Stimulated activated CD8-positive, alpha-beta memory T cell treated with anti-CD3 and anti-CD28 coated beads, Interleukin-4, amount 100 ng/mL, for 24 hours (primary cell): ENCODE measurements around the gene MRPS35.
"Not testable (repeated sequence)": the region's sequence is repeated elsewhere in the genome, so short reads cannot be mapped to it uniquely, and the experiment has no call there.

Experiments used
- DNase-seq: peaks from one replicate; pipeline ENCODE4 v3.0.0-alpha.2; 2020; ENCODE audit warnings: low read depth

The MRPS35 gene

DNA sequence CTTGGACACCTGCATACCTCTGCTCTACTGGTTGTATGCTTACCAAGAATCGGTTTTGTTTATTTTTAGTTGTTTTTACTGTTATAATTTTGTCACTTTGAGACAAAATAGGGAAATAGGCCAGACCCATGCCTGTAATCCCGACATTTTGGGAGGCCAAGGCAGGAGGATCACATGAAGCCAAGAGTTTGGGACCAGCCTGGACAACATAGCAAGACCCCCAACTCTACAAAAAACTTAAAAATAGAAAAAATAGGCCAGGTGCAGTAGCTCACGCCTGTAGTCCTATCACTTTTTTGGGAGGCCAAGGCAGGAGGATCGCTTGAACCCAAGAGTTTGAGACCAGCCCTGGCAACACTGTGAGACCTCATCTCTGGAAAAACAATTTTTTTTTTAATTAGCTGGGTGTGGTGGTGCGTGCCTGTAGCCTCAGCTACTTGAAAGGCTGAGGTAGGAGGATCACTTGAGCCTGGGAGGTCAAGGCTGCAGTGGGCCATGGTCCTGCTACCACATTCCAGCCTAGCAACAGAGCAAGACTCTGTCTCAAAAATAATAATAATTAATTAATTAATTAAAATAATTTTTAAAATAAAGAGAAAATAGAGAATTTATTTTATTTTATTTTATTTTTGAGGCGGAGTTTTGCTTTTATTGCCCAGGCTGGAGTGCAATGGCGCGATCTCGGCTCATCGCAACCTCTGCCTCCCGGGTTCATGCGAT is 1.3 kb upstream of the MRPS35 start:
- DNase-seq = no peak

DNA sequence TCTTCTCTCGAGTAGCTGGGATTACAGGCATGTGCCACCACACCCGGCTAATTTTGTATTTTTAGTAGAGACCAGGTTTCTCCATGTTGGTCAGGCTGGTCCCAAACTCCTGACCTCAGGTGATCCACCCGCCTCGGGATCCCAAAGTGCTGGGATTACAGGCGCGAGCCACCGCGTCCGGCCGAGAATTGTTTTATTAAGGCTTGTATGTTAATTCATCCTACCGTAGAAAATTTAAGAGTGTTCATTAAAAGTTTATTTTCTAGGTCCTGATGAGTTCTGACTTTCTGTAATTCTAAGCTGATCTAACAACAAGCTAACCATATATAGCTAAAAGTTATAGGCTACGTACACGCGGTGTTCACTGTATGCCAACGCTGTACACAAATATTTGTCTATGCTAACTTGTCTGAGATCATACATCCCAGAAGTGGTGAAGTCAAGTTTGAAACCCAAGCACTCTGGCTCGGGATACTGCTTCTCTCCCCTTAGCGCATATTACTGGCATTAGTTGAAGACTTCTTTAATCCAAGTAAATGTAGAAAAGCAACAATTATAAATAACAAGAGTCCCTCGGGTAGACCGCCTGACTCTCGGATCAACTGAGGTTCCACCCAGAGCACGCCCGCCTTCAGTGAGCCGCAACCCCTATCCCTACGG is 570 bp upstream of the MRPS35 start:
- no peak for DNase-seq

DNA sequence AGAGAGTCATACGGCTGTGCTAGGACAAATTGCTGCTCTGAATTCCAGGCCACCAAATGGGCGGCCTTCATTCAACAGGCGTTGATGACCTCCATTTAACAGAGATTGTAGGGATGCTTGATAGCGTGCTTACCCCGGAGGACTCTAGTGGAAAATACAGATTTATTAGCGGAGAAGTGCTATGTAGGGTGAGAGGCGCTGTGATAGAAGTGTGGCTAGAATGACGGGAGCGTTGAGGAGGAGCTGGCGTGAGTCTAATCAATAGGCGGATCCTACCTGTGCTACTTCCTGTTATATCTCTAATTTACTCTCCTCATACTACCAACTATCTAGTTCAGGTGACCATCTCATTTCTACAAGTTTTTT is 668 bp downstream of the MRPS35 start:
- no peak for DNase-seq

DNA sequence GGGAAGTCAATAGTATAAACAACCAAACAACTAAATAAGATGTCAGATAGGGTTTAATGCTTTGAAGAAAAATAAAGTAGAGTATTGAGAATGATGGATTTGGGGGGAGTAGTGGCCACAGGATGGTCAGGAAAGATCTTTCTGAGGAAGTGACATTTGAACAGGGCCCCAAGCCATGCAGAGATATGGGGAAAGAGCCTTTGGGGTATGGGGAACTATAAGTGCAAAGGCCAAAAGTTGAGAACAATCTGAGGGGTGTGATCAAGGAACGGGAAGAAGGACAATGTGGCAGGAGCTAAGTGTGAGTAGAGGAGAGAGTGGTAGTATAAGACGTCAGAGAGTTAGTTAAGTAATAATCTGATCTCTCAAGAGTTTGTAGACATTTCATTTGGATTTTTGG is 1.3 kb downstream of the MRPS35 start:
- no peak for DNase-seq

DNA sequence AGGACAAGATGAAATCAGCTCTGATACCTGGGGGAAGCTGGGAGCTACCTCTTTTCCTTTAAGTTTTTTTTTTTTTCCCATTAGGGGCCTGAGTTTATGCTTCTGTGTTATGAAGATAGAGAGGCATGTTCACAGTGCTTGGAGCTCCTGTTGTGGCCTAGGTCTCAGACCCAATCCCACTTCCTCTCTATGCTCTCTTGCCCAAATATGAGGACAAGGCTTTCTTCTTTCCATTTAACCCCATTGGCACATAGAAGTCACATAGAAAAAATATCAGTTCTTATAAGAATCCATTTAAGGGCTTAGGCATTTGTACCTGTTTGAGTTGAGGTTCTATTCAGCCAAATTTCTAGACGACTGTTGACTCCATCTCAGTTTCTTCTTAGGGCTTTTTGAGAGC is 12.6 kb downstream of the MRPS35 start:
- no peak for DNase-seq

DNA sequence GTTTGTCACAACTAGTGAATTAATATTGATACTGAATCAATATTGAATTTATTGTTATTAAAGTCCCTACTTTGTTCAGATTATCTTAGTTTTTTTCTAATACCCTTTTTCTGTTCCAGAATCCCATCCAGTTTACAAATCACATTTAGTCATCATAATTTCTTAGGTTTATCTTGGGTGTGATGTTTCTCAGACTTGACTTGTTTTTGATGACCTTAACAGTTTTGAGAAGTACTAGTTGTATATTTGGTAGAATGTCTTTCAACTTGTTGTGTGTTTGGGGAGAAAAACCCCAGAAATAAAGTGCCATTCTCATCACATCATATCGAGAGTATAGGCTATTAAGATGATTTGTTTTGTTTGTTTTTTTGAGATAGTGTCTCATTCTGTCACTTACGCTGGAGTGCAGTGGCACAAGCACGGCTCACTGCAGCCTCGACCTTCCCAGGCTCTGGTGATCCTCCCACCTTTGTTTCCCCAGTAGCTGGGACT is 19.5 kb downstream of the MRPS35 start:
- DNase-seq = no peak

DNA sequence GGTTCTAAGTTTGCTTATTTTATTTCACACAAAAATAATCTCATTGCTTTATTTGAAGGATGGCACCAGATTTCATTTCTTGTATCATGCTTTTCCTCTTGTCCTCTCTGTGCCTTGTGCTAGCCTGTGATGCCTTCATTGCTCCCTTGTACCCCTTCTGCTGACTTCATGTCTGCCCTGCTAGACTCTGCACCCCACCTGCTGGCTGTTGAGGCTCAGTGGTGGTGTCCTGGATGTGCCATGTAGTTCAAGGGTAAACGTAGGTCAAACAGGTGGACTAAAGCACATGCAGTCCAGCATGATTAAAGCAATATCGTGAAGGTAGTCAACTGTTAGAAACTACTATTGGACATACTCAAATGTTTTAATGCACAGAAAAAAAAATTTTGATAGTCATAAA is 21.6 kb downstream of the MRPS35 start:
- no peak for DNase-seq

DNA sequence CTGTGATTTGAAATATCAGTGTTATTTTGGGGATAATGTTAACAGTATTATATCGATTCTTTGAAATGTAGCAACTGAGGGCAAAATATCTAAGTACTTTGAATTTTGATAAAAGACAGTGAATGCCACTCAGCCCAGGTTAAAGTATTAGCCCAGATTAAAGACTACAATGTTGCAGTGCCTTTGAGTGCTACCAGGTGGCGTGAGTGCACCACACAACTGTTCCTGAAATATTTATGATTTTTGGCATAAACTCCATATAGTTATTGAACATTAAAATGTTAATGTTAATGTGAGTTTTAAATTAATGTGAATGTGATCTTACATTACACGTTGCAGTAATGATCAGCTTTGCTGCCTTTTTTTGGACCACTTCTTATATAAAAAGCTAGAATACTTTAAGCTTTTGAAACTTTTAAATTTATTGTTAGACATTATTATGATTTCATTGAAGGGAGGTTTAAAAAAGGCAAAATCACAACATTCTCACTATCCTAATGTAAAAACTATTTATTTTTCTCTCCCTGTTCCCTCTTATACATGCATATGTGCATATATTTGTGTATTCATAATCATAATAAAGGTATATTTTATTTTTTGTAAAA is 22.5 kb downstream of the MRPS35 start:
- DNase-seq = no peak

DNA sequence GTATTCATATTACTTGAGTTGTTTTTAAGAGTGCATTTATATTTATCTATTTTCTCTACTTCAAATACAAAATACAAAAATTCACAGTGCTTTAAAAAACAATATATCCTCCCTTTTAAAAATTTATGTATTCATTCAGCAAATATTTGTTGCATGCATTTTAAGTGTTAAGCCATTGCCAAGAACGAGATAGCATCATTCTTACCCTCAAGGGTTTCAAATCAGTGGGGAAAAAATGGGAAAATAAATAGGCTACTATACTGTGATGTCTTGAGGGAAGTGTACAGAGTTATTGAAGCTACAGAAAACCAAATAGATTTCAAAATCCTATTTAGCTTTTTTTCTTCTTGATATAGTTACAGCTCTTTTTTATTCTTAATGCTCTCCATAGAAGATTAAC is 23.2 kb downstream of the MRPS35 start:
- no peak for DNase-seq

DNA sequence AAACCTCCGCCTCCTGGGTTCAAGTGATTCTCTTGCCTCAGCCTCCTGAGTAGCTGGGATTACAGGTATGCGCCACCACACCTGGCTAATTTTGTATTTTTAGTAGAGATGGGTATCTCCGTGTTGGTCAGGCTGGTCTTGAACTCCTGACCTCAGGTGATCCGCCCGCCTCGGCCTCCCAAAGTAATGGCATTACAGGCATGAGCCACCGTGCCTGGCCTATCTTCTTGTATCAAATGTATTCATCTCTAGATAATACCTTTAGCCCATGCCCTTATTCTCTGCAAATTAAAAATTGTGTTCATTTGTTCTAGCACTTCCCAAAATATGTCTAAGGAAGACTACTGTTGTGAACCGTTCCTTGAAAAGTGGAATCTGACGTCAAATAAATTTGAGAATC is 23.7 kb downstream of the MRPS35 start:
- DNase-seq = not testable (repeated sequence)

DNA sequence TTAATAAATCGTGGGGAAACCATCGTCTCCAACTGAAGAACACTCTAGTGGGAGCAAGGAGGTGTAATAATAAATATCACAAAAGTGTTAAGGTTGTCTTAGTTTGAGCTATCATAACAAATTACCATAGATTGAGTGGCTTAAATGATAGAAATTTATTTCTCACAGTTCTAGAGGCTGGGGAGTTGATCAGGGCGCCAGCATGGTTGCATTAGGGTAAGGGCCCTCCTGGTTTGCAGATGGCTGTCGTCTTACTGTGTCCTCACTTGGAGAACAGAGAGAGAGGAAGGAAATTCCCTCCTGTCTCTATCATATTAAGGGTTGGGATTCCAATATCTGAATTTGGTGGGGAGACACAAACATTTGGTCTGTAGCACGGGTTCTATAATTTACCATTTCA is 33.0 kb downstream of the MRPS35 start:
- DNase-seq = no peak

DNA sequence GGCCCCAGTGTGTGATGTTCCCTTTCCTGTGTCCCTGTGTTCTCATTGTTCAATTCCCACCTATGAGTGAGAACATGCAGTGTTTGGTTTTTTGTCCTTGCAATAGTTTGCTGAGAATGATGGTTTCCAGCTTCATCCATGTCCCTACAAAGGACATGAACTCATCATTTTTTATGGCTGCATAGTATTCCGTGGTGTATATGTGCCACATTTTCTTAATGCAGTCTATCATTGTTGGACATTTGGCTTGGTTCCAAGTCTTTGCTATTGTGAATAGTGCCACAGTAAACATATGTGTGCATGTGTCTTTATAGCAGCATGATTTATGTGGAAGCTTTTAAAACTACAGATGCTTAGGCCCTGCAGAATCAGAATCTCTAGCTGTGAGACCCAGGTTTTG is 35.1 kb downstream of the MRPS35 start:
- DNase-seq = not testable (repeated sequence)

DNA sequence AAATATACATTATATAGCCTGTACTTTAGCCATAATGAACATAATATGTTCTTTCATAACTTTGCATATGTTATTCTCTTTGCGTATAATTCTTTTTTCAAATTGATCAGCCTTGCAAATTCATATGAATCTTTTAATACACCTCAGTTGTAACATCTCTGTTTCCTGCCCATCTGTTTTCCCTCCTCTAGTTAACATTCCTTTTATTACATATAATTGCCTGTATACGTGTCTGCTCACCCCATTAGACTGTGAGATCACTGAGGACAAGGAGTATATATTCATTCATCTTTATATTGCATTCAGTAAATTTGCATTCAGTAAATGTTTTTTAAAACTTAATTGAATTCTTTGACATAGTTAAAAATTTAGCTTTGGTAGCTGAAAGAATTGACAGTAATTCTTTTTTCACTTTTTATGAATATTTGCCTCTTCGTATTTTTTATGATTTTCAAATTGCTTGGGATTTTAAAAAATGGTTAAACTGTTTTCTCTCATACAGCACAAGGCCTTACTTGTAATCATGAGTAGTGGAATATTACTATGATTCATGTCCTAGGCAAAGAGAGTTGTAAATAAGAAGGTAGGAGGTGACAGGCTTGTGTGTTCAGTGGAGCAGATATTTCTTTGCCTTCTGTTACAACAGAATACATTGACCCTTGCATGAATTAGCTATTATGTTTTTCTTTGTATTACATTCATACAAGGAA is 36.6 kb downstream of the MRPS35 start:
- no peak for DNase-seq

DNA sequence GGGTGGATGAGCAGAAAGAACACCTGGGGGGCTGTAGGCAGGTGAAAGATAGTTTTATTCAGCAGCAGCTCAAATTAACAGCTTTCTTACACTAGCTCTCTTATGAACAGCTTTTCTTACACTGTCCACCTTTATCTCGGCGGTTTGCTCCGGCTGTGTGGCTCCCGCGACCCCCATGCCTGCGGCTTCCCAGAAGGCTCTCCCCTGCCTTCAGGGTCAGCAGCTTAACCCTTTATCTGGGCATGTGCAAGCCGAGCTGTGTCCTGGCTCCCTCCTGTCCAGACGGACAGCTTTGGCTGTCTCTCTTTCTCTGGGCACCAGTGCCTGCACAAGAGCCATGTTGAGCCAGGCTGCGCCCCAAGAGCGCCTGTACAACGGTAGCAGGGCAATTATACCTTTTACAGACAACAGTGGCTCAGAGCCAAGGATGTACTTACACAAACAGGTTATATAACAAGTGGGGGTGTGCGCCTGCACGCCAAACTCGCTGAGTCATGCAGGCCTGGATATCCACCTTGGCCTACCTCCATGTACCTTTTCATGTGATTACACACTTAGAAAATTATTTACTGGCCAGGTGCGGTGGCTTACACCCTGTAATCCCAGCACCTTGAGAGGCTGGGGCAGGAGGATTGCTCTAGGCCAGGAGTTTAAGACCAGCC is 40.9 kb downstream of the MRPS35 start:
- no peak for DNase-seq

DNA sequence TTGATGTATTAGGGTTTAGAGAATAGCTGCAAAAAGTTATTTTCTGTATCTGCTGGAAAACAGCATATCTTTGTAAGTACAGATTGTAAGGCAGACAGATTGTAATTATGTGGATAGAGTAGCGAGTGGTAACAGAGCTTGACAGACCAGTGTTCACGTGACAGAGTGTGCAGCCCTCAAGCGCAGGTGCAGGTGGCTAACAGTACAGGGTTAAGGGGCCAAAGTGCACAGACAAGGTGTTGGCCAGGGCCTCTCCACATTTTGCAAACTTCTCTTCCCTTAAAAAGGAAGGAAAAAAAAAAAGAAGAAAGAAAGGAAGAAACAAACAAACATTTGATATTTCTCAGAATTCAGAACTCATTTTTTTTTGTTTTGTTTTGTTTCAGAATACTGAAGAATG is 44.2 kb downstream of the MRPS35 start:
- DNase-seq = no peak

DNA sequence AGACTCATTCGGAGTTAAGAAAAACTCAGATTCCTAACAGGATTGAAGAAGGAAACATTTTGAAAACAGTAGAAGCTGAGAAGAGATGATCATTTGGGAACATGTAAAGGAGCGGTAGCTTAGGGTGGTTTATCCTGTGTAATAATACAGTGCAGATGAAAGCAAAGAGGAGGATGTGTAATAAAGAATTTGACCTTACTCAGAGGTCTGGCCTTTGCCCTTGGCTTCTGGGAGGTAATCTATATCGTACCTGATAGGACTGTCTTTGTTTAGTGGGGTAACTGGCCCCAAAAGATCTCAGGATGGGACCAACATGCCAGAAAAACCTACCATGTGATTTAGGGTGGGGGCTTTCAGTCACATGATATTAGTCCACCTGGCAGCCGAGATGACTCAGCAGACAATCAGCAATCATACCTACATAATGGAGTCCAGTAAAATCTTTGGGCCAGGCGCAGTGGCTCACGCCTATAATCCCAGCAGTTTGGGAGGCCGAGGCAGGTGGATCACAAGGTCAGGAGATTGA is 46.1 kb downstream of the MRPS35 start:
- DNase-seq = no peak

DNA sequence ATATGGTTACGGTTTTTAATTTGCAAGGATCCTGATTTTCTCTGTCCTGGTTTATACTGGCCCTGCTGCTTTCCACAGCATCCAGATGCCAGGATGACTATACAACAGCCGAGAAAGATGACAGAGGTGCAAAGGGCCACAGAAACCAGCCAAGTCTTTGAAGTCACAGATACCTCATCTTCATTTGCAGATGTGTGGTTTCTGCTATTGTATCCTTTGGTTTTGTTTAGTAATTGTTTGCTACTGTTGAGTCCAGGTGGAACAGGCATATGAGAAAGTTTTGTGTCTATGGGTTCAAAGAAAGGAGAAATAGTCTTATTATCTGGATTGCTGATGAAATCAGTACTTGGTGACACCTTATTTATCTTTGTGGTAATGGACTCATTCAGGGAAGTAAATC is 52.1 kb downstream of the MRPS35 start:
- DNase-seq = no peak

DNA sequence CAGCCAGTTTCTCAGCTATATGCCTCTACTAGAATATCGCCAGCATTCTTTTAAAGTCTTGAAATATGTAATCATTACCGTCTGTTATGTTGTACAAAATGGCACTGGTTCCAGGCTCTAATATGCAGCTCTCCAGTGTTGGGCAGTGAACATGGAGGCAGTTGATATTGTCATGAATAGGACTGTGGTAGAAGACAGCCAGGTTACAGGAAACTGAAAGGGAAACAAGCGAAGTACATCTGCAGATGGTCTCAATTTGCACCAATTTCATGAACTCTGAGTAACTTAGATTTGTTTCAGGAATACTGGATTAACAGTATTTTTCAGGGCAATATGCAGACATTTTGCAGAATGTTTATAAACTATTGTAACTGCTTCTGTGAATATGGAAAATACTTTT is 56.0 kb downstream of the MRPS35 start:
- DNase-seq = no peak

DNA sequence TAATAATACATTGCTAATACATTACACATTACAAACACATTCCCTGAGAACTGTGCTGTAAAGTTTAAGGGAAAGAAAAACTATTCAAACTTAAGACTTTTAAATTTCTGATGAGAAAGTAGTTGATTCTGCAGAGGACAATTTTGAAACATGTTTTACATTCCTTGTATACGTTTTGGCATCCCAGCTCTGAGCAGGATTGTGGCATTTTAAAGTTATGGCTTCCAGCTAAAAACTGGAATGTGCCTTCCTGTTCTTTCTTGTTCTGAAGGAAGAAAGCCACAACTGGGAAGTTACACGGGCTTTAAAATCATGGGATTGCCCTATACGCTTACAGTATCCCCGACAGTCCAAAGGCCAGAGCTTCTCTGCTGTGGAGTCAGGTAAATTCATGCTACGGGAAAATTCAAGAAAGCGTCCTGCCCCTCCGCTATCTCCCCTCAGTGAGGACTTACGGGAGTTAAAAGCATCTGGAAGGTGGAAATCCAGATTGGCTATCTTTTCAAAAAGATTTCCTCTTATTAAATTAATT is 58.6 kb downstream of the MRPS35 start:
- DNase-seq = no peak

DNA sequence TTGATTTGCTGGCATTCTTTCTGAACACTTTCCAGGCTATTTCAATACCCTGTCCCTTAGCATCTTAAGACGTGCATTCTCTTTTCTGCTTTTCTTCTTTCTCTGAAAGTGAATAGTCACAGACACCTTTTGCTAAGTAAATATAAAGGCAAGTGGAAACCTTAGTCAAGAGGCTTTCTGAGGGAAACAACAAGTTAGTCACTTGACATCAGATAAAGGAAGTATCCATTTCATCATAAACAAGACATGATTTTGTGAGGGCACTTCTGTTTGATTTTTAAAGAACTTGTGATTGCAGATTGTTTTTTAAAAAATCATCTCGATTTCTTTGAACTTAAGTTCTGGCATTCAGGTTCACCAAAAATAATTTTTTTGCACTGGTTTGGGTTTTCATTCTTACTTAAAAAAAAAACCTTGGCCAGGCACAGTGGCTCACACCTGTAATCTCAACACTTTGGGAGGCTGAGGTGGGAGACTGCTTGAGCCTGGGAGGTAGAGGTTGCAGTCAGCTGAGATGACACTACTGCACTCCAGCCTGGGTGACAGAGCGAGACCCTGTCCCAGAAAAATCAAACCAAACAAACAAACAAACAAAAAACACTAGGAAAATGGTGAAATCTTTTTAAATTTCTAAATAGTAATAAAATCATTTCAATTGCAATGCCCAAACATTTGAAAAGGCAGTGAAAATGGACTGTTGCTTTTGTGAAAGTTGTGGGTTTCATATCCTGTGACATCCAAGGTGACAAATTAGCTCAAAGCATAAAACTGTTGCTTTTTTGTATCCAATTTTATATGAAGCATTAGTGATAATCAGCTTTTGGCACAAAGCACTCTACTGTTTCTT is 61.1 kb downstream of the MRPS35 start:
- DNase-seq = no peak
